ENCODE measurements around the gene CSMD2.

DNA sequence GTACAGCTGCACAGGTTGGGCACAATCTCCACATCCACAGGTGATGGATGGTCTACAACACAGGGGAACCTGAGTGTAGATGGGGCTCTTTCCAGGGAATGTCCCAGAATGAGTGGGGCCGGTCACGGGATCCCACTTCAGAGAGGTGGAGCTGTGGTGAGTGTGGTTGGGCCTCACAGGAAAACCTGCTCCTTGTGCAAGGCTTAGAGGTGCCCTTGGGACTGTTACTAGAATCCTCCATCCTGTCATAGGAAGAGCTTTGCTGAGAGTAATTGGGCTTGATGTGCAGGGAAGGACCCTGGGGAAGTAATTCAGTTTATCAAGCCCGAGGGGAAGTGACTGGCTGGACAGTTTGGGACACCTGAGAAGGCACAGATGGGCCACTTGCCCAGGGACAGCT lies 554.6 kb downstream of the CSMD2 start:
- TF ChIP-seq CTCF (IDR thresholded peaks at IDR 0.05; ENCODE audit: low read length) (no peak), EZH2phosphoT487 (IDR thresholded peaks at IDR 0.05; ENCODE audit: low read length) (no peak), EZH2 (optimal IDR thresholded peaks at IDR 0.05; ENCODE audit: low read depth, low read length) (no peak)

All from MM.1S (cell line).